ENCODE results near the gene POMZP3. TPM values are rescaled to one million over a fixed set of nuclear protein-coding genes. Genes with fewer than 3 reads are reported as not detected.
"Not testable (repeated sequence)": the region's sequence is repeated elsewhere in the genome, so short reads cannot be mapped to it uniquely, and the experiment has no call there.

The POMZP3 gene
- total RNA-seq, 4 donors from 2014 or later = 5.7 to 15.9 (median 9.7) TPM

DNA sequence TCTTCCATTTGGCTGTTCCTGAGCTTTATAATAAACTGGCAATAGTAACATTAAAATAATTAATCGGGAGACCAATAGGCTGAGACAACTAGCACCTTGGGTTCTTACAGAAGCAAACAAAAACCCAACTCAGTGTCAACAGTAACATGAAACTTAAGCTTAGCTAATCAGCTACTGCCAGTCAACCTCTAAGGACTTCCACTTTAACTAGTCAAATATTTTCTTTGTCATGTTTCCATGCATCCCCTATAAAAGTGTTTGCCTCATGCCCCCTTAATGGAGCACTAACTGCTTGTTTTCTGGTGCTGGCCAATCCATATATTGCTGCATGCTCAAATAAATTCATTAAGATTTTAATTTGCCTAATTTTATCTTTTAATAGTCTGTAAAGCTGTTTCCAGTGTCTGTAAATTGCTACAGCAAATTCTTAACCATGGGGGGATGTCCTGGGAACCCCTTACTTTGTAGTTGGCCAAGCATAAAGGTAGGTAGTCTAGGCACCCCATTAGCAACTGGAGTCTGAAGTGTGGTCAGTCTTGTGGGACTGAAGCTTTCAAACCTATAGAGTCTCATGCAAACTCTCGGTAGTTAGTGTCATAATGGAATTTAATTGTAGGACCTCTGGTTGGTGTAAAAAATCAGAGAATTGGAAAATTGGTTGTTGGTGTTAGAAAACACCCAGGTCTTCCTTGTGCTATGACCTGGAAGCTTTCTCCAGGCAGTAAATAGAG is 40.3 kb downstream of the POMZP3 start:
- intact Hi-C loops (cut with DNase I; ENCODE audit: low total_unique reads); H3K36me3 ChIP-seq; H3K4me3 ChIP-seq; H3K27ac ChIP-seq; DNase-seq; H3K9me3 ChIP-seq; H3K4me1 ChIP-seq; H3K27me3 ChIP-seq: not testable (repeated sequence)

DNA sequence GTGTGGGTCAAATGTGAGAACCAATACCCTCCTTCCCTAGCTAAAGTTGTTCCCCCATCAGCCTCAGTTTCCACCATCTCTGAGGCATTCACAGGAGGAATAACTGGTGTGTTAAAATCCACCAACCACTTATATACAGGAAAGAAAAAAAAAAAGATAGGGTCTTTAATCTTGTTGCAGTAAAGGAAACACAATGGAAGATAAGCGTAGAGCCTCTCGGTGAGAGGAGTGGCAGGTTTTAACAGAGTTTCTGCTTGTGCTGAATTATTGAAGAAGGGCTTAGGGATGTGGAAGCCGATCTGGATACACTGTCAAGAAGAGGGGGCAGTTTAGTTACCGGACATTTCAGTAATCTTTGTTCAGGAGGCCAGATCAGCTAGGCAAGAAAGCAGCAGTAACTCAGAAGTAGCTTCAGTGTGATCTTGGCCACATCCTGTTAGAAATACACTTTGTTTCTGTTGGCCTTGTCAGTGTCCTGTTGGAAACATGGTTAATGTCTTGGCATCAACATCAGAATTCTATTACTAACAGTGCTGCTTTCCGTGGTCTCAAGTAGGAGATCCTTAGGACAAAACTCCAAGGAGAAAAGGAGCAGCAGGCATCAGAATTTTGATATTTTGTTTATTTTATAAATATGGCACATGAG is 43.3 kb downstream of the POMZP3 start:
- not testable (repeated sequence) for H3K4me3 ChIP-seq, H3K9me3 ChIP-seq, H3K4me1 ChIP-seq

DNA sequence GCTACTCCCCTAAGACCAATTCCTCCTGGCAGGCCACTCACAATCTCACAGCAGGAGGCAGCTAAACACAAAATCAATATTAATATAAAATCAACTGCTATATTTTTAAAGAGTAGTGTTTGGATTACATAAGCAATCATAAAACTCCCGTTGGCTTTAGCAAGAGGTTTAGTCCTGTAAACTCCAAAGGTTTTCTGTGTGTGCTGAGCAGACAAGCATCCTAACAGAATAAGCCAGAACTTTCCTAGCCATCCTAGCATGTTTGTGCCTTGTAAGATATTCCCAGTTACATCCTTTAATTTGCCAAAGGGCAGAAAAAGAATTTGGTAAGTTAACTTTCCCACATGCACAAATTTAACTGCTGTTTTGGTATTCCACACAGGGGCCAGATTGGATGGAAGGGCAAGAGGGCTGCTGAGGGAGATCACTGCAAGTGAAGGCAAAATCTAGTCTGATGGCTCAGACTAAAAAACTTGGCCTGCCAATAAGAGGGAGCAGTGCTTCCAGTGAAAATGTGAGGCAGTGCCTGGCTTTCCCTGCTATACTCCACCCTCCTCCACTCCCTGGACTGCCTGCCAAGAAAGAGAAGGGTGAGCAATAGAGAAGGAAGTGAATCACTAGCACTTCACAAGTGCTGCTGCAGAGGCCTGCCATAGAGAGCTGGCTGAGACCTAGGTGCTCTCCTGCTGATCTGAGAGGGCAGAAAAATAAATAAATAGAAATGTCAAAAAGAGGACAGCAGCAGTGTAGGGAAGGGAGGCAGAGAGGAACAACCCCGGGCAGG is 44.0 kb downstream of the POMZP3 start:
- H3K9me3 ChIP-seq; H3K4me1 ChIP-seq; H3K36me3 ChIP-seq; H3K4me3 ChIP-seq; intact Hi-C loops (cut with DNase I; ENCODE audit: low total_unique reads); H3K27me3 ChIP-seq: not testable (repeated sequence)
- DNase-seq = peak; percentile 82 to 91
- H3K27ac ChIP-seq = peak overlapping the region; percentile 75 to 85

More for the DNA sequence above, 43.3 kb downstream of the POMZP3 start:
- H3K27me3 ChIP-seq; intact Hi-C loops (cut with DNase I; ENCODE audit: low total_unique reads); H3K36me3 ChIP-seq; DNase-seq: not testable (repeated sequence)
- H3K27ac ChIP-seq = peak overlapping the region; percentile 75 to 85

DNA sequence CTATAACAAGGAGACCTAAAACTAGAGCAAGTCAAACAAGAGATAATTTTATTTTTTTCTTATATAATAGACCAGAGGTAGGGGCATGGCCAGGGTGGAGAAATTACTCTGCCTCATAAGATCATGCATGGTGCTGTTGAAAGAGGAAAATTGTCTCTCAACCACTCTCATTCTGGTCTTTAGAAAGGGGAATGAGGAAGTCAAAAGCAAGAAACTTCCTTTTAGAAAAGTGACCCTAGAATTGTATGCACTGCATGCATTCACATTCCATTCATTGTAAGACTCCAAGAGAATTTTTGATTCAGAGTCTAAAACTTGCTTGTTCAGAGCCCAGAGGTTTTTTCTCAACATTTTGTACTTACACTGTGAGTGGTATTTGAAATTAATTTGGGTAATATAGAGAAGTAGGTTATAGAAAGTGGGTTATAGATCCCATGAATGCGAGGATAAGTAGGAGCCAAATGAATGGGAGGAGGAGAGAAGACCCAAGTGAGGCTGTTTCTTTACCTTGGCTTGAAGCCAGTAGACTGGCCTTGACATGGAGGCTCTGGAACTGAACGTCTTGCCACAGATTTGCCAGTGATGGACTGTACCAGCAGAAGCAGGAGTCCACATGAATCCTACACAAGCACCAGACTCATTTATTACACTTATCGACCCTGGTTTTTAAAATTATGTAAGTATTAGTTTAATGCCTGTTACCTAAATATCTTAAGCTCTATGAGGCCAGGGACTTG is 51.0 kb downstream of the POMZP3 start:
- H3K4me1 ChIP-seq; H3K27ac ChIP-seq; DNase-seq; H3K36me3 ChIP-seq; intact Hi-C loops (cut with DNase I; ENCODE audit: low total_unique reads); H3K27me3 ChIP-seq; H3K9me3 ChIP-seq; H3K4me3 ChIP-seq: not testable (repeated sequence)

DNA sequence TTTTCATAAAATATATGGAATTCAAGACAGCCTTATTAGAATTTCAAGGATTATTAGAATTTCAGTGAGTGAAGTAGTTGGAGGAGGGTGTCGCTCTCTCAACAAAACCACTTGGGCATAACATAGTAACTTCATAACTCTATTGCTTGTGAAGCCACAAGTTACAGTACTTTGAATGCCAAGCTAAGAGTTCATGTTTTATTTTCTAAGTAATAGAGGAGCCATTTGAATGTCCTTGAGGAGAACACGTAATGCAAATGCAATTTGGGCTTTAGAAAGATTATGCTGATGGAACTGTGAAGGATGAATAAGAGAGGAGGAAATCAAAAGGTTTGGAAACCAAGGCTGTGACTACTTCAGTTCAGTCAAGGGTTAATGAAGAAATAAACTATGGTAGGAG is 51.6 kb downstream of the POMZP3 start:
- DNase-seq; H3K4me1 ChIP-seq; H3K9me3 ChIP-seq; intact Hi-C loops (cut with DNase I; ENCODE audit: low total_unique reads); H3K4me3 ChIP-seq; H3K27ac ChIP-seq; H3K36me3 ChIP-seq; H3K27me3 ChIP-seq: not testable (repeated sequence)

DNA sequence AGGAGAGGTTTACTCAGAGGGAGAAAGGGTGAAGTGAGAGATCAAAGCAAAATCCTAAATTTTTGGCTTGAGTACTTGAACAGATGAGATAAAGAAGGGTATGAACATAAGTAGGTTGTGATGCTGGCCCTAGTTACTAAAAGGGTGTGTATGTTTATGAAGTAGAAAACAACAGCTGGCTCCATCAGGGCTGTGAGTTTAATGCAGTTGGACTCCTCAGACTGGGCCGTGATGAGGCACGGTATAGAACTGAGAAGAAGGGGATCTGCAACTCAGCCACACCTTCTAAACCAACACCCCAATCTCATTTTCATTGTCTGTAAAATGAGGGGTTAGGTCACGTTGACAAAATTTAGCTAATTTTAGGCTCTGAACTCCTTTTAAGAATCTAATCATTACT is 54.8 kb downstream of the POMZP3 start:
- DNase-seq; H3K27me3 ChIP-seq; intact Hi-C loops (cut with DNase I; ENCODE audit: low total_unique reads); H3K4me3 ChIP-seq; H3K36me3 ChIP-seq; H3K27ac ChIP-seq; H3K9me3 ChIP-seq; H3K4me1 ChIP-seq: not testable (repeated sequence)

DNA sequence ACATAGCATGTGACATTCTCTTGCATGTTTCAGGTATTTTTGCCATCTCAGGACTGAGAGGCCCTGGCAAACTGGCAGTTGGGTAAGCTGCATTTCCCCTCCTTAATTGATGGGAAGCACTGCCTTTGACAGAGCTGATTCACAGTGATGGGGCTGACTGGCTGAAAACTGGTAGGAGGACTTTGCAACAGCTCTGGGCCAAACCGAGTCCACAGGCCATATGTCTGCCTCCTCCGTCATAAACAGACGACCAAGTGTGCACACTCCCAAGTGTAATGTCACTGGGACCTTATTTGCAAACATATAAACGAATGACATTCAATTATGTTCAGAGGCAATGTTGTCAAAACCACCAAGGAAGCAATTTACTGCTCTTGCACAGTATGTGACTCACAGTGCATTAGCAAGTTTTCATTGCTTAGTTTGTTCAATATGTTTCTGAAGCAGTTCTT is 56.7 kb downstream of the POMZP3 start:
- not testable (repeated sequence) for H3K36me3 ChIP-seq

DNA sequence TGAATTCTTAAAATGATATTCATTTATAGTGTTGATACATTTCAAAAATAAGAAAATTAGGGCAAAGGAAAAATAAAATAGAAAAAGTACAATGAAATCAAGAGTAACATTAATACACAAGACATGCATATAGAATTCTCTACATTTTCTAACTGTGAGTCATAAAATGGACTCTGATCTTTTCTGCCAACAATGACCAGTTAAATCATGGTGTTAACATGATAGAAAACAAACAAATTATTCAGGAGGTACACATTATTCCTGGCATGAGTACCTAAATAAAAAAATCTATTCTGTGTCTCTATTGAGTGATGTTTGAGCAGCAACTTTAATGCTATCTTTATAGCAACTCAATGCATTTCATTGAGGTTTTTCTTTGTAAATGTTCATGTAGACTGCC is 58.3 kb downstream of the POMZP3 start:
- H3K36me3 ChIP-seq; H3K27me3 ChIP-seq; H3K4me1 ChIP-seq; H3K9me3 ChIP-seq; H3K27ac ChIP-seq; intact Hi-C loops (cut with DNase I; ENCODE audit: low total_unique reads); DNase-seq; H3K4me3 ChIP-seq: not testable (repeated sequence)

More for the DNA sequence above, 56.7 kb downstream of the POMZP3 start:
- H3K4me1 ChIP-seq; DNase-seq; intact Hi-C loops (cut with DNase I; ENCODE audit: low total_unique reads); H3K4me3 ChIP-seq; H3K9me3 ChIP-seq; H3K27me3 ChIP-seq; H3K27ac ChIP-seq: not testable (repeated sequence)

DNA sequence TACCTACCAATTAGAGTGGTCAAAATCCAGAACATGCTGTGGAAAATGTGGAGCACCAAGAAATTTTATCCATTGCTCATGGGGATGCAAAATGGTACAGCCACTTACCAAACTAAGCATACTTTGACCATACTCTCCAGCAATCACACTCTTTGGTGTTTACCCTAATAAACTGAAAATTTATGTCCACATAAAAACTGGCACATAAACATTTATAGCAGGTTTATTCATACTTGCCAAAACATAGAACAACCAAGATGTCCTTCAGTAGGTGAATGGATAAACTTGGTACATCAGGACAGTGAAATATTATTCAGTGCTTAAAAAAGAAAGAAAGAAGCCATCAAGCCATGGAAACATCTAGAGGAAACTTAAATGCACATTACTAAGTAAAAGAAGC is 59.3 kb downstream of the POMZP3 start:
- H3K27ac ChIP-seq; H3K9me3 ChIP-seq; H3K27me3 ChIP-seq; H3K4me1 ChIP-seq; H3K4me3 ChIP-seq; intact Hi-C loops (cut with DNase I; ENCODE audit: low total_unique reads); DNase-seq; H3K36me3 ChIP-seq: not testable (repeated sequence)

DNA sequence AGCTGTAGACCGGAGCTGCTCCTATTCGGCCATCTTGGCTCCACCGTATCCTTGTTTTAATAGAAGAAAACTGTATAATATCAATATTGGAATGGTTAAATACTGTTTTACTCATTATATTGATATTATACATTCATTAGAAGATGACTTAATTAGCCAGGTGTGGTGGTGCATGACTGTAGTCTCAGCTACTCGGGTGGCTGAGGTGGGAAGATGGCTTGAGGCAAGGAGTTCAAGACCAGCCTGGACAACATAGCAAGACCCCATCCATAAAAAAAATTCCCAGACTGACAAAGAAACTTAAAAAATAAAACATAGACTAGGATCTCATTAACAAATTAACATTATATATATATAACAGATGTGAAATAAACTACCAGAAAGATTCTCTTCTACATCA is 59.8 kb downstream of the POMZP3 start:
- H3K4me3 ChIP-seq; DNase-seq; H3K27me3 ChIP-seq; H3K27ac ChIP-seq; H3K36me3 ChIP-seq; H3K9me3 ChIP-seq; intact Hi-C loops (cut with DNase I; ENCODE audit: low total_unique reads); H3K4me1 ChIP-seq: not testable (repeated sequence)

DNA sequence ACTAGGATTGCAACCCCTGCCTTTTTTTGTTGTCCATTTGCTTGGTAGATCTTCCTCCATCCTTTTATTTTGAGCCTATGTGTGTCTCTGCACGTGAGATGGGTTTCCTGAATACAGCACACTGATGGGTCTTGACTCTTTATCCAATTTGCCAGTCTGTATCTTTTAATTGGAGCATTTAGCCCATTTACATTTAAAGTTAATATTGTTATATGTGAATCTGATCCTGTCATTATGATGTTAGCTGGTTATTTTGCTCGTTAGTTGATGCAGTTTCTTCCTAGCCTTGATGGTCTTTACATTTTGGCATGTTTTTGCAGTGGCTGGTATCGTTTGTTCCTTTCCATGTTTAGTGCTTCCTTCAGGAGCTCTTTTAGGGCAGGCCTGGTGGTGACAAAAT is 62.1 kb downstream of the POMZP3 start:
- intact Hi-C loops (cut with DNase I; ENCODE audit: low total_unique reads) = not testable (repeated sequence)

DNA sequence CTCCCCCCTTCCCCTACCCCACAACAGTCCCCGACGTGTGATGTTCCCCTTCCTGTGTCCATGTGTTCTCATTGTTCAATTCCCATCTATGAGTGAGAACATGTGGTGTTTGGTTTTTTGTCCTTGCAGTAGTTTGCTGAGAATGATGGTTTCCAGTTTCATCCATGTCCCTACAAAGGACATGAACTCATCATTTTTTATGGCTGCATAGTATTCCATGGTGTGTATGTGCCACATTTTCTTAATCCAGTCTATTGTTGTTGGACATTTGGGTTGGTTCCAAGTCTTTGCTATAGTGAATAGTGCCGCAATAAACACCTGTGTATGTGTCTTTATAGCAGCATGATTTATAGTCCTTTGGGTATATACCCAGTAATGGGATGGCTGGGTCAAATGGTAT is 65.7 kb downstream of the POMZP3 start:
- H3K36me3 ChIP-seq; H3K27ac ChIP-seq; H3K9me3 ChIP-seq; intact Hi-C loops (cut with DNase I; ENCODE audit: low total_unique reads); DNase-seq; H3K4me1 ChIP-seq; H3K4me3 ChIP-seq; H3K27me3 ChIP-seq: not testable (repeated sequence)

More for the DNA sequence above, 62.1 kb downstream of the POMZP3 start:
- not testable (repeated sequence) for DNase-seq, H3K27me3 ChIP-seq, H3K36me3 ChIP-seq, H3K4me1 ChIP-seq, H3K4me3 ChIP-seq, H3K9me3 ChIP-seq, H3K27ac ChIP-seq

DNA sequence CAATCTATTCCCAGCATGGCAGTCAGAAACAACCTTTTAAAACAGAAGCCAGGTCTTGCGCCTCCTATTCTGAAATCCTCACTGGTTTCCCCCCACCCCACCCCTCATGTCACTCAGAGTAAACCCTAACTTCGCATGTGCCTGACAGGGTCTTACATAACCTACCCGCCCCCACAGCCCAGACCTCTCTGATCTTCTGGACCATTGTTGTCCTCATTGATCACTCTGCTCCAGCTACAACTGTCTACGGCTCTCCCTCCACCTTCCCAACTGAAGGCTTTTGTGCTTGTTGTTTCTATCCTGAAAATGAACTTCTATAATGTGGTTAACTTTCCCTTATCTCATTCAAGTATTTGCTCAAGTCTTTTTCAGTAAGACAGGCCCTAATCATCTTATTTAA is 66.9 kb downstream of the POMZP3 start:
- H3K27me3 ChIP-seq; H3K27ac ChIP-seq; H3K9me3 ChIP-seq; H3K36me3 ChIP-seq; H3K4me1 ChIP-seq; DNase-seq; H3K4me3 ChIP-seq; intact Hi-C loops (cut with DNase I; ENCODE audit: low total_unique reads): not testable (repeated sequence)

Measured in uterus (tissue), 4 donors.